Activated naive CD4-positive, alpha-beta T cell treated with anti-CD3 and anti-CD28 coated beads for 36 hours (primary cell): Measurements from ENCODE around the gene CRACR2A. TPM values are rescaled to one million over a fixed set of nuclear protein-coding genes. Genes with fewer than 3 reads are reported as not detected.
A peak's percentile ranks its signal among the peaks of the same experiment; 100 is the strongest.

ENCODE experiments used
- CTCF ChIA-PET: fragments of 350-600 bp; sonication (Branson Sonifier 250); formaldehyde crosslinking; loops from one replicate; lab custom pipeline; 2021; ENCODE audit warnings: antibody characterized with exemption; lab: Charles Lee
- DNase-seq: peaks from one replicate; pipeline ENCODE4 v3.0.0-alpha.2; 2020
- H3K27ac Mint-ChIP-seq: one replicate; pipeline ENCODE4 v1.8.0; 2021; ENCODE audit warnings: mild to moderate bottlenecking, mixed read lengths
- H3K27me3 Mint-ChIP-seq: one replicate; pipeline ENCODE4 v1.8.0; 2021; ENCODE audit warnings: low read depth, mixed read lengths
- H3K36me3 Mint-ChIP-seq: one replicate; pipeline ENCODE4 v1.8.0; 2021; ENCODE audit warnings: low read depth, mixed read lengths
- H3K4me1 Mint-ChIP-seq: one replicate; pipeline ENCODE4 v1.8.0; 2021; ENCODE audit warnings: low read depth, mixed read lengths
- H3K4me3 Mint-ChIP-seq: one replicate; pipeline ENCODE4 v1.8.0; 2021; ENCODE audit warnings: mild to moderate bottlenecking, moderate library complexity, mixed read lengths
- H3K9me3 Mint-ChIP-seq: one replicate; pipeline ENCODE4 v1.8.0; 2021; ENCODE audit warnings: mixed read lengths
- intact Hi-C: fragments of 100-400 bp; cut with micrococcal nuclease; formaldehyde crosslinking; loops from one replicate; pipeline ENCODE4 v1.15.1; 2023
- total RNA-seq, 2 experiments: library from RNA; stranded (reverse); gene quantifications; one replicate each; pipeline ENCODE4 v1.2.3, GENCODE V29; 2021

Gene CRACR2A
- total RNA-seq, result 10 to 100 TPM; 19.0 to 20.7 TPM

GRCh38 chr12:3752741-3753486 is at the start of gene CRACR2A:
Gene CRACR2A (minus strand): TSS chr12:3753109. CDS start chr12:3696999, 56,110 bp downstream.
- DNase-seq, result peak; percentile 86
- Mint-ChIP-seq H3K4me3 (peak within 1 kb of the TSS; percentile 95), H3K27me3 (no peaks in the 10 kb centered on the region), H3K9me3 (no peaks in the 10 kb centered on the region), H3K36me3 (peaks cover 1% of the 10 kb centered on the region), H3K27ac (peak within 1 kb of the TSS; percentile 98), H3K4me1 (peaks cover 53% of the 10 kb centered on the region)
- intact Hi-C loops, result loop anchor here (1.0 to 2.0 kb wide), 6 partner anchors 10 to 453 kb away; no protein-coding TSS in a partner anchor
- CTCF ChIA-PET, result interaction anchor here (1.0 to 2.5 kb wide), 2 partner anchors 24 to 25 kb away, joined by 3 to 8 read pairs; no protein-coding TSS in a partner anchor

GRCh38 chr12:3797531-3798048 is 44.7 kb upstream of the CRACR2A start:
- intact Hi-C loops, result no loop called here

GRCh38 chr12:3795492-3796133 is 42.7 kb upstream of the CRACR2A start:
- Mint-ChIP-seq H3K9me3 (no peaks in the 10 kb centered on the region), H3K4me1 (peaks cover 4% of the 10 kb centered on the region), H3K27ac (no peak overlapping the region), H3K27me3 (no peaks in the 10 kb centered on the region), H3K36me3 (no peaks in the 10 kb centered on the region), H3K4me3 (no peak overlapping the region)
- no peak for DNase-seq
- CTCF ChIA-PET, result interaction anchor here (0.9 to 1.0 kb wide), 2 partner anchors 11 to 14 kb away, joined by 3 read pairs; no protein-coding TSS in a partner anchor
- intact Hi-C loops, result no loop called here

More at GRCh38 chr12:3797531-3798048, 44.7 kb upstream of the CRACR2A start:
- no peak for DNase-seq
- H3K4me3 Mint-ChIP-seq, result no peak overlapping the region
- CTCF ChIA-PET, result no interaction called here
- H3K9me3 Mint-ChIP-seq, result no peaks in the 10 kb centered on the region
- H3K27ac Mint-ChIP-seq, result no peak overlapping the region
- H3K27me3 Mint-ChIP-seq, result no peaks in the 10 kb centered on the region
- H3K36me3 Mint-ChIP-seq, result no peaks in the 10 kb centered on the region
- peaks cover 4% of the 10 kb centered on the region for H3K4me1 Mint-ChIP-seq

GRCh38 chr12:3795066-3795465 is 42.2 kb upstream of the CRACR2A start:
- Mint-ChIP-seq H3K4me3 (no peak overlapping the region), H3K27ac (no peak overlapping the region)

GRCh38 chr12:3792623-3793288 is 39.8 kb upstream of the CRACR2A start:
- Mint-ChIP-seq H3K4me3 (no peak overlapping the region), H3K27ac (no peak overlapping the region), H3K4me1 (peaks cover 4% of the 10 kb centered on the region), H3K36me3 (peaks cover 5% of the 10 kb centered on the region), H3K27me3 (no peaks in the 10 kb centered on the region), H3K9me3 (no peaks in the 10 kb centered on the region)
- intact Hi-C loops, result no loop called here
- DNase-seq, result no peak
- CTCF ChIA-PET, result no interaction called here

More at GRCh38 chr12:3795066-3795465, 42.2 kb upstream of the CRACR2A start:
- no peak for DNase-seq
- Mint-ChIP-seq H3K27me3 (no peaks in the 10 kb centered on the region), H3K36me3 (no peaks in the 10 kb centered on the region), H3K4me1 (peaks cover 4% of the 10 kb centered on the region), H3K9me3 (no peaks in the 10 kb centered on the region)
- CTCF ChIA-PET, result interaction anchor here (0.9 to 1.0 kb wide), 2 partner anchors 11 to 14 kb away, joined by 3 read pairs; no protein-coding TSS in a partner anchor
- intact Hi-C loops, result no loop called here

- Mint-ChIP-seq H3K36me3 (peaks cover 11% of the 10 kb centered on the region), H3K27ac (no peak overlapping the region)
- CTCF ChIA-PET, result interaction anchor here (0.6 kb wide), 1 partner anchor 840 kb away, joined by 3 read pairs; no protein-coding TSS in a partner anchor
Observed at GRCh38 chr12:3791256-3791874, 38.5 kb upstream of the CRACR2A start.

GRCh38 chr12:3790642-3791041 is 37.7 kb upstream of the CRACR2A start:
- Mint-ChIP-seq H3K27me3 (no peaks in the 10 kb centered on the region), H3K4me3 (no peak overlapping the region), H3K36me3 (peaks cover 11% of the 10 kb centered on the region), H3K27ac (no peak overlapping the region), H3K4me1 (peaks cover 4% of the 10 kb centered on the region), H3K9me3 (peaks cover 3% of the 10 kb centered on the region)
- CTCF ChIA-PET, result no interaction called here
- no peak for DNase-seq
- intact Hi-C loops, result no loop called here

More at GRCh38 chr12:3791256-3791874, 38.5 kb upstream of the CRACR2A start:
- no peak overlapping the region for H3K4me3 Mint-ChIP-seq
- no peak for DNase-seq
- intact Hi-C loops, result no loop called here
- H3K9me3 Mint-ChIP-seq, result no peaks in the 10 kb centered on the region
- peaks cover 4% of the 10 kb centered on the region for H3K4me1 Mint-ChIP-seq
- no peaks in the 10 kb centered on the region for H3K27me3 Mint-ChIP-seq

- intact Hi-C loops, result no loop called here
- DNase-seq, result no peak
- no peaks in the 10 kb centered on the region for H3K4me1 Mint-ChIP-seq
- H3K9me3 Mint-ChIP-seq, result peaks cover 3% of the 10 kb centered on the region
- H3K27ac Mint-ChIP-seq, result no peak overlapping the region
- H3K4me3 Mint-ChIP-seq, result no peak overlapping the region
- peaks cover 11% of the 10 kb centered on the region for H3K36me3 Mint-ChIP-seq
- H3K27me3 Mint-ChIP-seq, result no peaks in the 10 kb centered on the region
- CTCF ChIA-PET, result interaction anchor here (1.2 kb wide), 1 partner anchor 489 kb away, joined by 6 read pairs; no protein-coding TSS in a partner anchor
Observed at GRCh38 chr12:3789838-3790237, 36.9 kb upstream of the CRACR2A start.

- H3K36me3 Mint-ChIP-seq, result no peaks in the 10 kb centered on the region
- intact Hi-C loops, result loop anchor here (1.0 kb wide), 2 partner anchors 122 to 477 kb away; no protein-coding TSS in a partner anchor
- H3K4me1 Mint-ChIP-seq, result peaks cover 3% of the 10 kb centered on the region
- H3K9me3 Mint-ChIP-seq, result no peaks in the 10 kb centered on the region
- CTCF ChIA-PET, result interaction anchor here (0.6 to 1.9 kb wide), 12 partner anchors 13 to 477 kb away, joined by 3 to 14 read pairs (median 3); no protein-coding TSS in a partner anchor
- no peak overlapping the region for H3K27ac Mint-ChIP-seq
- DNase-seq, result peak; percentile 23
- H3K4me3 Mint-ChIP-seq, result no peak overlapping the region
- no peaks in the 10 kb centered on the region for H3K27me3 Mint-ChIP-seq
Observed at GRCh38 chr12:3777206-3777809, 24.4 kb upstream of the CRACR2A start.

GRCh38 chr12:3775385-3776035 is 22.6 kb upstream of the CRACR2A start:
- no peaks in the 10 kb centered on the region for H3K27me3 Mint-ChIP-seq
- H3K9me3 Mint-ChIP-seq, result no peaks in the 10 kb centered on the region
- no peak overlapping the region for H3K4me3 Mint-ChIP-seq
- no peaks in the 10 kb centered on the region for H3K36me3 Mint-ChIP-seq
- CTCF ChIA-PET, result no interaction called here
- H3K4me1 Mint-ChIP-seq, result peaks cover 8% of the 10 kb centered on the region
- no peak overlapping the region for H3K27ac Mint-ChIP-seq
- intact Hi-C loops, result no loop called here
- no peak for DNase-seq

- intact Hi-C loops, result loop anchor here (2.0 kb wide), 1 partner anchor 20 kb away; the partner anchor contains the start of gene CRACR2A
- CTCF ChIA-PET, result interaction anchor here (1.3 to 4.7 kb wide), 2 partner anchors 32 to 472 kb away, joined by 4 to 22 read pairs; no protein-coding TSS in a partner anchor
- no peaks in the 10 kb centered on the region for H3K9me3 Mint-ChIP-seq
- no peak overlapping the region for H3K27ac Mint-ChIP-seq
- no peaks in the 10 kb centered on the region for H3K27me3 Mint-ChIP-seq
- no peak overlapping the region for H3K4me3 Mint-ChIP-seq
- no peaks in the 10 kb centered on the region for H3K36me3 Mint-ChIP-seq
- H3K4me1 Mint-ChIP-seq, result peaks cover 8% of the 10 kb centered on the region
- no peak for DNase-seq
Observed at GRCh38 chr12:3772380-3772779, 19.5 kb upstream of the CRACR2A start.
